Fibroblast of lung (primary cell): ENCODE data around the gene FBRSL1. TPM values are rescaled to one million over a fixed set of nuclear protein-coding genes. Genes with fewer than 3 reads are reported as not detected.

ENCODE experiments used
- DNase-seq, 2 donors: peaks; one replicate each; pipeline versions ENCODE4 v3.0.0 to v3.0.0-alpha.2; 2010; ENCODE audit warnings: low read depth in 2 of 2
- H2AFZ ChIP-seq: 2 replicates; pipeline ENCODE4 v1.5.1; 2012; ENCODE audit warnings: low read length, control low read depth, inconsistent platforms
- H3K27ac ChIP-seq: 2 replicates; pipeline ENCODE4 v1.5.1; 2011; ENCODE audit warnings: low read length, control low read depth; ENCODE audit not compliant: insufficient read depth
- H3K27me3 ChIP-seq: 2 replicates; pipeline ENCODE4 v1.5.1; 2011; ENCODE audit warnings: mild to moderate bottlenecking, low read length; ENCODE audit not compliant: control insufficient read depth, insufficient read depth
- H3K36me3 ChIP-seq: 2 replicates; pipeline ENCODE4 v1.5.1; 2011; ENCODE audit warnings: low read length; ENCODE audit not compliant: control insufficient read depth, insufficient read depth
- H3K4me1 ChIP-seq: 2 replicates; pipeline ENCODE4 v1.5.1; 2011; ENCODE audit warnings: low read length; ENCODE audit not compliant: control insufficient read depth, insufficient read depth; ENCODE audit errors: extremely low read depth
- H3K4me2 ChIP-seq: 2 replicates; pipeline ENCODE4 v1.5.1; 2011; ENCODE audit warnings: low read length, control low read depth; ENCODE audit not compliant: insufficient read depth; ENCODE audit errors: extremely low read depth
- H3K4me3 ChIP-seq, 4 experiments: fragments of 200-600 bp in 1 of 4; sonication (generic) in 1 of 4; replicated peaks in 1 of 4; 2 replicates each; pipeline ENCODE4 v1.5.1; 2011 to 2016; ENCODE audit warnings: low read length in 4 of 4, low read depth in 3 of 4, mild to moderate bottlenecking in 3 of 4, control low read depth in 2 of 4, inconsistent platforms in 1 of 4, mixed read lengths in 1 of 4; ENCODE audit not compliant: insufficient read depth in 1 of 4; ENCODE audit errors: control extremely low read depth in 1 of 4
- H3K79me2 ChIP-seq: 2 replicates; pipeline ENCODE4 v1.5.1; 2012; ENCODE audit warnings: mild to moderate bottlenecking, low read length, inconsistent platforms; ENCODE audit not compliant: control insufficient read depth, insufficient read depth
- H3K9ac ChIP-seq: 2 replicates; pipeline ENCODE4 v1.5.1; 2011; ENCODE audit warnings: mild to moderate bottlenecking, low read length, control low read depth; ENCODE audit not compliant: insufficient read depth
- H3K9me3 ChIP-seq: 2 replicates; pipeline ENCODE4 v1.5.1; 2012; ENCODE audit warnings: low read depth, low read length; ENCODE audit not compliant: control insufficient read depth, insufficient read depth
- H4K20me1 ChIP-seq: 2 replicates; pipeline ENCODE4 v1.5.1; 2011; ENCODE audit warnings: low read length; ENCODE audit not compliant: control insufficient read depth, insufficient read depth; ENCODE audit errors: extremely low read depth
- EZH2 ChIP-seq: IDR thresholded peaks from 2 replicates; pipeline ENCODE4 v1.5.1; 2012; ENCODE audit warnings: low read length, control low read depth, mild to moderate bottlenecking; ENCODE audit errors: missing control alignments
- polyA plus RNA-seq, 2 donors: library from polyadenylated mRNA; depleted of rRNA in 1 of 2; stranded (reverse) in 1 of 2; unstranded in 1 of 2; fragments of >200 nt; gene quantifications; 2 replicates each; pipeline ENCODE4 v1.2.1, GENCODE V29; 2011 to 2012; ENCODE audit warnings: missing spikeins in 1 of 2
- total RNA-seq: library from RNA; depleted of rRNA; stranded (reverse); fragments of >200 nt; gene quantifications from 2 replicates; pipeline ENCODE4 v1.2.1, GENCODE V29; 2014
- TF ChIP-seq, protein P1 (sequence below), 2 donors: IDR thresholded peaks in 1 of 2; conservative IDR thresholded peaks in 1 of 2; 1 replicate in 1 of 2; 2 replicates in 1 of 2; pipeline ENCODE4 v1.5.1; 2011 to 2012; ENCODE audit warnings: low read length in 2 of 2, control low read depth in 1 of 2, inconsistent platforms in 1 of 2, low read depth in 1 of 2, mild to moderate bottlenecking in 1 of 2

FBRSL1 gene
- total and polyA plus RNA-seq, 2 donors (not counting 1 experiment from before 2014, with no cell fraction given): 1.4 to 1.8 TPM

DNA sequence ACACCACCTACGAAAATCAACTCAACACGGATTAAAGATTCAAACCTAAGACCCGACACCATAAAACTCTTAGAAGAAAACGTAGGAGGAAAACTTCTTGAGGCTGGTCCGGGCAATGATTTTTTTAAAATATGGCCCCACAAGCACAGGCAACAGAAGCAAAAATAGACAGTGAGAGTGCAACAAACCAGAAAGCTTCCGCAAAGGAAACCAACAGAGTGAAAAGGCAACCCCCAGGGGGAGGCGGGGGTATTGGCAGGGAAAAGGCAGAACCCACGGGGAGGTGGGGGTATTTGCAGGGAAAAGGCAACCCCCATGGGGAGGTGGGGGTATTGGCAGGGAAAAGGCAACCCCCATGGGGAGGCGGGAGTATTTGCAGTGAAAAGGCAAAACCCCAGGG is 20.5 kb upstream of the FBRSL1 start:
- Histone ChIP-seq H3K4me2 (no peak overlapping the region), H3K27me3 (no peaks in the 10 kb centered on the region), H3K36me3 (no peaks in the 10 kb centered on the region), H3K4me3 (no peak overlapping the region), H3K79me2 (no peaks in the 10 kb centered on the region), H2AFZ (no peak overlapping the region), H3K9ac (no peak overlapping the region), H4K20me1 (no peaks in the 10 kb centered on the region), H3K27ac (no peak overlapping the region), H3K9me3 (no peaks in the 10 kb centered on the region), H3K4me1 (no peaks in the 10 kb centered on the region)
- no peak for DNase-seq
- TF ChIP-seq, protein P1, sequence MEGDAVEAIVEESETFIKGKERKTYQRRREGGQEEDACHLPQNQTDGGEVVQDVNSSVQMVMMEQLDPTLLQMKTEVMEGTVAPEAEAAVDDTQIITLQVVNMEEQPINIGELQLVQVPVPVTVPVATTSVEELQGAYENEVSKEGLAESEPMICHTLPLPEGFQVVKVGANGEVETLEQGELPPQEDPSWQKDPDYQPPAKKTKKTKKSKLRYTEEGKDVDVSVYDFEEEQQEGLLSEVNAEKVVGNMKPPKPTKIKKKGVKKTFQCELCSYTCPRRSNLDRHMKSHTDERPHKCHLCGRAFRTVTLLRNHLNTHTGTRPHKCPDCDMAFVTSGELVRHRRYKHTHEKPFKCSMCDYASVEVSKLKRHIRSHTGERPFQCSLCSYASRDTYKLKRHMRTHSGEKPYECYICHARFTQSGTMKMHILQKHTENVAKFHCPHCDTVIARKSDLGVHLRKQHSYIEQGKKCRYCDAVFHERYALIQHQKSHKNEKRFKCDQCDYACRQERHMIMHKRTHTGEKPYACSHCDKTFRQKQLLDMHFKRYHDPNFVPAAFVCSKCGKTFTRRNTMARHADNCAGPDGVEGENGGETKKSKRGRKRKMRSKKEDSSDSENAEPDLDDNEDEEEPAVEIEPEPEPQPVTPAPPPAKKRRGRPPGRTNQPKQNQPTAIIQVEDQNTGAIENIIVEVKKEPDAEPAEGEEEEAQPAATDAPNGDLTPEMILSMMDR (conservative IDR thresholded peaks at IDR 0.05 in 1 of 2, IDR thresholded peaks at IDR 0.05 in 1 of 2; ENCODE audit: low read depth in 1 of 2, low read length in 2 of 2): no peak
- no peak for TF ChIP-seq EZH2

DNA sequence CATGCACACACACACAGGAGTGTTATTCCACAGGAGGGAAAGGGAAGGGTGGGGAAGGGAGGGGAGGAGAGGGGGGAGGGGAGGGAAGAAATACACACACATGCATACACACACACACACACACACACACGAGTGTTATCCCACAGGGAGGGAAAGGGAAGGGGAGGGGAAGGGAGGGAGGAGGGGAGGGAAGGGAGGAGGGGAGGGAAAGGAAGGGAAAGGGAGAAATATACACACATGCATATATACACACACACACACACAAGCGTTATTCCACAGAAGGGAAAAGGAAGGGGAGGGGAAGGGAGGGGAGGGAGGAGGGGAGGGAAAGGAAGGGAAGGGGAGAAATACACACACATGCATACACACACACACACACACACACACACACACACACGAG is 19.6 kb upstream of the FBRSL1 start:
- H2AFZ ChIP-seq: no peak overlapping the region
- H3K27me3 ChIP-seq: no peaks in the 10 kb centered on the region
- H3K79me2 ChIP-seq: no peaks in the 10 kb centered on the region
- H4K20me1 ChIP-seq: no peaks in the 10 kb centered on the region
- H3K9ac ChIP-seq: no peak overlapping the region
- no peak for DNase-seq
- no peak overlapping the region for H3K27ac ChIP-seq
- no peak overlapping the region for H3K4me2 ChIP-seq
- H3K36me3 ChIP-seq: no peaks in the 10 kb centered on the region
- H3K4me1 ChIP-seq: no peaks in the 10 kb centered on the region
- no peak overlapping the region for H3K4me3 ChIP-seq
- TF ChIP-seq, protein P1 (conservative IDR thresholded peaks at IDR 0.05 in 1 of 2, IDR thresholded peaks at IDR 0.05 in 1 of 2; ENCODE audit: low read depth in 1 of 2, low read length in 2 of 2): no peak
- no peak for TF ChIP-seq EZH2
- no peaks in the 10 kb centered on the region for H3K9me3 ChIP-seq

DNA sequence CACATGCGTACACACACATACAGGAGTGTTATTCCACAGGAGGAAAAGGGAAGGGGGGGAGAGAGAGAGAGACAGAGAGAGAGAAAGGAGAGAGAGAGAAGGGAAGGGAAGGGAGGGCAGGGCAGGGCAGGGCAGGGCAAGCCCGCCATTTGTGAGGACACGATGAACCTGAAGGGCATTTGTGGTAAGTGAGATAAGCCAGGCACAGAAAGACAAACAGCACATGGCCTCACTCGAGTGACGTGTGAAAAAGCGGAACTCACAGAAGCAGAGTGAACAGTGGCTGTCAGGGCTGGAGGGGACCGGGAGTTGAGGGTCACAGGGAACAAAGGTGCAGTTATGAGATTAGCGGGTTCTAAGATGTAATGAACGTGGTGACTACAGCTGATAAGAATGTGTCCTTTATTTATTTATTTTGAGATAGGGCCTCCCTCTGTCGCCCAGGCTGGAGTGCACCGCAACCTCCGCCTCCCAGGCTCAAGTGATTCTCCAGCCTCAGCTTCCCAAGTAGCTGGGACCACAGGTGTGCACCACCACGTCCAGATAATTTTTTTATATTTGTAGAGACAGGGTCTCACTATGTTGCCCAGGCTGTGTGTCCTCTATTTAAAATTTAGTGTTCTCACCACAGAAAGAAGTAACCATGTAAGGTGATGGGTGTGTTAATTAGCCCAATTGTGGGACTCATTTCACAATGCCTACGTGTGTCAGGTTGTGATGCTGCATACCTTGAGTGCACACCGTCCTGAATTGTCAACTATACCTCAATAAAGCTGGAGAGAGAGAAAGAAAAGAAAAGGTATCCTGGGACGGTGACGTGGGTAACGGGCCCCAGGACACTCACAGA is 18.7 kb upstream of the FBRSL1 start:
- no peak for TF ChIP-seq EZH2
- TF ChIP-seq, protein P1 (conservative IDR thresholded peaks at IDR 0.05 in 1 of 2, IDR thresholded peaks at IDR 0.05 in 1 of 2; ENCODE audit: low read depth in 1 of 2, low read length in 2 of 2): no peak

More for the DNA sequence above, 18.7 kb upstream of the FBRSL1 start:
- H3K9ac ChIP-seq: no peak overlapping the region
- no peak overlapping the region for H3K4me3 ChIP-seq
- H3K79me2 ChIP-seq: no peaks in the 10 kb centered on the region
- DNase-seq: no peak
- H3K27ac ChIP-seq: no peak overlapping the region
- no peaks in the 10 kb centered on the region for H3K27me3 ChIP-seq
- no peaks in the 10 kb centered on the region for H3K36me3 ChIP-seq
- no peak overlapping the region for H3K4me2 ChIP-seq
- H4K20me1 ChIP-seq: no peaks in the 10 kb centered on the region
- H2AFZ ChIP-seq: no peak overlapping the region
- H3K9me3 ChIP-seq: no peaks in the 10 kb centered on the region
- no peaks in the 10 kb centered on the region for H3K4me1 ChIP-seq
